ENCODE results near the gene OLFML2A. TPM values are rescaled to one million over a fixed set of nuclear protein-coding genes. Genes with fewer than 3 reads are reported as not detected.
A peak's percentile ranks its signal among the peaks of the same experiment; 100 is the strongest.

OLFML2A gene
- polyA plus RNA-seq, 12 donors, result 100 to 283 (median 150) TPM

DNA sequence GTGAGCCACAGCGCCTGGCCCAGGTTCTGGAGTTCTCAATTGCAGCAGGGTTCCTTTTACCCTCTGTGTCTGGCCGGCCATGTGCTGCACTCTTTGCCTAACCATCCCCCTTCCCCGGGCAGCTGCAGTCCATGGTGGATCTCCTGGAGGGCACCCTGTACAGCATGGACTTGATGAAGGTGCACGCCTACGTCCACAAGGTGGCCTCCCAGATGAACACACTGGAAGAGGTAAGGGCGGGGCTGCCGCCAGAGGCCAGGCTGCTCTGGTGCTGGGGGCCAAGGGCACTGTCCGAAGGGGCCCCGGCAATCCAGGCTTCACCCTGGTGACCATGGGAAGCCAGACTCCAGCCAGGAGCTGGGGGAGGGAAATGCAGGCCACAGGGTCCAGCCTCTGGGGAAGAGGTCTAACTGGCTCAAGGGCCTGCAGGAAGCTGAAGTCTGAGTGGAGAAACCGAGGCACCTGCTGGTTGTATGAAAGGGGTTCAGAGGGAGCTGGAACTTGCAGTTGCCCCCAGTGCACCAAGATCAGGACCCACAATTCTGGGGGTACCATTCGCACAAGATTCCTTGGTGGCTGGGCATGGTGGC, 18.1 kb downstream of the OLFML2A start:
- no peak for DNase-seq

DNA sequence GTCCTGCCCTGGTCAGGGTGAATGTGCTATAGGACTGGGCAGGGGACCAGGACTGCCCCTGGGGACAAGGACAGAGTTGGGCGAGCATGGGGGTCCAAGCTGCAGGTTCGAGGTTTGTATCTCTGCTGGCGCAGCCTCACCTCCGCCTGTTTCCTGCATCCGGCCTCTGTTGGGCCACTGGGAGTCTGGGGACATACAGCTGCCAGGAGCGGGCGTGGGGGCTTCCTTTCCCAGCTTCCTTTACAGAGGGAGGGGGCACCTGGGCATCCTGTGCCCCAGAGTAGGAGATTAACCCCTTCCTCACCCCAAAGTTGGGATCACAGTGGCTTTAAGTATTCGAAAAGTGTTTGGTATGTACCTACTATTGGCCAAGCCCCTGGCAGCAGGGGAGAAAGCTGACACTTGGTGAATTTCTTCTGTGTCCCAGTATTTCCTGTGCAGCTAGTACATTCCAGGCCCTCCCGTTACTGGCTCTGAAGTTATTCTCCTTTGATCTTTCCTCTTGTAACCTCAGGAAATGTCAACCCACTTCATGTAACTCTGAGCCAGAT, 19.0 kb downstream of the OLFML2A start:
- no peak for DNase-seq

DNA sequence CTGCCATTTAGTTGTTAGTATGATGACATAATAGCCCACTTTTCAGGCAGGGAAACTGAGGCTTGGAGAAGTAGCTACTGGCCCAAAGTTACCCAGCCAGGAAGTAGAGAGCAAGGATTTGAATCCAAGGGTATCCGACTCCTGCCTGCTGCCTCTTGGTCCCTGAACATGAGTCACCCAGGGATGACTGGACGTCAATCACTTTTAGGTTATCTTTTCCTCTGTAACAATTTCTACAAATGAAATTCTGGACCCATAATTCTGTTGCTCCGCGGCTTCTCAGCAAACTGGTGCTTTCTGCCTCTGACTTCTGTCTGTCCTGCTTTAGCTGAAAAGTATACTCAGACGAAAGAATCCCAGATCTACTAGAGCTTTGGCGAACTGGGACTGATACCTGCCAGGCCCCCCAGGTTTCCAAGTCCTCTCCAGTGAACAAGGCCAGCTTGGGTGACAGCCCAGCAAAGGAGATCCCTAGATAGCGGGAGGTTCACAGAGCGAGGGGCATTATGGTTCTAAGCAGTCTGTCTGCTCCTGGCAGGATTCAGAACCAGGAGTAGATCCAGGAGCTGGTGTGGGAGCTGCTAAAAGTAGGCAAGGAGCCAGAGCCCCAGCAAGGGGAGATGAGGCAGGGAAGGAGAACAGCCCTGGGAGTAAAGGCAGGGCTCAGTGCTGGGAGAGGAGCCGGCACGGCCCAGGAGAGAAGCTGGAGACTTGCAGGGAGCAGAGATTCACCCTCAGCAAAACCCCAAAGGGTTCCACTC, 20.6 kb downstream of the OLFML2A start:
- DNase-seq, result no peak

DNA sequence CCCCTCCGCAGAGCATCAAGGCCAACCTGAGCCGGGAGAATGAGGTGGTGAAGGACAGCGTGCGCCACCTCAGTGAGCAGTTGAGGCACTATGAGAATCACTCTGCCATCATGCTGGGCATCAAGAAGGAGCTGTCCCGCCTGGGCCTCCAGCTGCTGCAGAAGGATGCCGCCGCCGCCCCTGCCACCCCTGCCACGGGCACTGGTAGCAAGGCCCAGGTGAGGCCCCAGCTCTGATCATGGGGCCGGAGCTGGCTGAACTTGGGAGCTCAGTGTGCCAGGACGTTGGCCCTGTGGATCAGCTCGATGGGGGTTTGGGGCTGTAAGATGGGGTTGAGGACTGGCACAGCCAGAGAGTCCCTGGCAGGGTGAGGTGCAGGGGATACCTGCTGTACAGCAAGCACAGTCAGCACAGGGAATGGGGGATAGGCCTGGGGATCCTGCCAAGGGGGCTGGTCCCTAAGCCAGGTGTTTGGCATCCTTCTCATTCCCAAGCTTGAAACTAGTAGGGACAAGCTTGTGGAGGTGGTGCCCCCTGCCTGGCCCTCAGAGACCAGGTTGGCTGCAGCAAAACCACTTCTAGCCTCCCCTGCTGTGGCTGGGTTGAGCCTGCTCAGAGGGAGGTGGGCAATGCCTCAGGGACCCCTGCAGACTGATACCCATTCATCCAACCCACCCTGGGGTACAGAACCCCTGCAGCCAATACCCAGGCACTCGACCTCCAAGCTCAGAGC, 22.5 kb downstream of the OLFML2A start:
- DNase-seq, result no peak

DNA sequence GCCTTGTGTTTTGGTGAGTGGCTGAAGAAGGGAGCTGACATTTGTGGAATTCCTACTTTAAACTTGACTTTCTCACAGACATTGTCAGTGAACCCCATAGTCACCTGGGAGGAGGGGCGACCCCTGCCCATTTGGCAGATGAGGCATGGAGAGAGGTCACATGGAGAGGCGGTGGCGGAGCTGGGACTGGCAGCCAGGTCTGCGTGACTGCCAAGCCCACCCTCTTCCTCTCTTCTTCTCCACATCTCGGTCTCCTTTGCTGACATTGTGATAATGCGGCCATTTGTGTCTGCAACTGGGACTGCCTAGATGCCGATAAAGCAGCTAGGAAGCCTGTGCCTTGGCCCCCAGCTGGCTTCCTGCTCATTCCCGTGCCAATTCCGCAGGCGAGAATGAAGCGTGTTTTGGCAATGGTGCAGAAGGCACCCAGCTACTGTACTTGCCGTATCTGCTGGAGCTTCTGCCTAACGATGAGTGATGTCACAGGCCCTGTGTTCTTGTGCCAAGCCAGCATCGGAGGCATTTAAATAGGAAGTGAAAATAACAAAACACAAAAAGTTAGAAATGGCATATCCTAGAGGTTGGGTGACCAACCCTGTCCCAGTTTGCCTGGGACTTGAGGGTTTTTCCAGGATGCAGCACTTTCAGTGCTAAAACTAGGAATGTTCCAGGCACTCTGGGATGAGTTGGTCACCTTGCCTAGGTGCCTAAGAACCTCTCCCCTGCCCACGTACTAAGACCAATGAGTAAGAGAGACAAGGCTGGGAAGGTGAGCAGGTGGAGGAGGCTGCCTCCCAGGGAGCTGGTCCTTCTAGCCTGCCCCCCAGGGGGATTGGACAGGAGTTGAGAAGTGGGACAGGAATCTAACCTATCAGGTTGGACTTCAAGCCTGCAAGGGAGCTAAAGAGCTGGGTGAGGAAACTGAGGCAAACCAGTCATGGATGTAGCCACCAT, 23.6 kb downstream of the OLFML2A start:
- DNase-seq, result no peak

DNA sequence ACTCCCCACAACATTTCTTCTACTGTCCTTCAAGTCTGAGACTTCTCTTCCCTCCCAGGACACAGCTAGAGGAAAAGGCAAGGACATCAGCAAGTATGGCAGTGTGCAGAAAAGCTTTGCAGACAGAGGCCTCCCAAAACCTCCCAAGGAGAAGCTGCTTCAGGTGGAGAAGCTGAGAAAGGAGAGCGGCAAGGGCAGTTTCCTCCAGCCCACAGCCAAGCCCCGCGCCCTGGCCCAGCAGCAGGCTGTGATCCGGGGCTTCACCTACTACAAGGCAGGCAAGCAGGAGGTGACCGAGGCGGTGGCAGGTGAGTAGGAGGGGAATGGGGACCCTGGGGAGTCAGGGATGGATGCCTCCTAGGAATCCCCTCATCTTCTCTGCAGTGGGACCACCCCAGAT, 24.4 kb downstream of the OLFML2A start:
- no peak for DNase-seq

DNA sequence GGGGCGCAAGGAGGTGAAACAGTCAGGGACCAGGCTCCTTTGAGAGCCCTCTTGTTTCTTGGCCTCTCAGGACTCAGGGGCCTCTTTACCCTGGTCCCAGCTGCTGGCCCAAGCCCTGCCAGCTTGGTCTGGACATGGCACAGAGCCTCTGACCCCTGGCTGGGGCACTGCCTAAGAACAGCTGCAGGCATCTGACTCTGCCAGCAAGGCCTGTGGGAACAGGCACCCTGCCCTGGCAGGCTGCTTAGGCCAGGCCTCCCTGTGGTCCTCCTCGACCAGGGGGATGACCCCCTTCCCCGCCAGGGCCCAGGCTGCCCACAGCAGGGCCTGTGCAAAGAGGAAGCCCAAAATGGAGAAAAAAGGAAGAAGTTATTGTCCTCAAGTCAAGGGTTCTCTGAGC, 25.5 kb downstream of the OLFML2A start:
- DNase-seq, result no peak

DNA sequence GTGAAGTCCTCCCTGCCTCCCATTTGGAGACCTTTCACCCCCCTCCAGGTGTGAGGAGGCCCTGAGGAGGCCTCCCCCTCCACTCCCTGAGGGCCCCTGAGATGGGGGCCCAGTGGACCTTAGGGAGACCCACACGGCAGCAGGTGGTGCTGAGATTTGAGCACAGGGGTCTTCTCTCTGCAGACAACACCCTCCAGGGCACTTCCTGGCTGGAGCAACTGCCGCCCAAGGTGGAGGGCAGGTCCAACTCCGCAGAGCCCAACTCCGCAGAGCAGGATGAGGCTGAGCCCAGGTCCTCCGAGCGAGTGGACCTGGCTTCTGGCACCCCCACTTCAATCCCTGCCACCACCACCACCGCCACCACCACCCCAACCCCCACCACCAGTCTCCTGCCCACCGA, 27.0 kb downstream of the OLFML2A start:
- no peak for DNase-seq

DNA sequence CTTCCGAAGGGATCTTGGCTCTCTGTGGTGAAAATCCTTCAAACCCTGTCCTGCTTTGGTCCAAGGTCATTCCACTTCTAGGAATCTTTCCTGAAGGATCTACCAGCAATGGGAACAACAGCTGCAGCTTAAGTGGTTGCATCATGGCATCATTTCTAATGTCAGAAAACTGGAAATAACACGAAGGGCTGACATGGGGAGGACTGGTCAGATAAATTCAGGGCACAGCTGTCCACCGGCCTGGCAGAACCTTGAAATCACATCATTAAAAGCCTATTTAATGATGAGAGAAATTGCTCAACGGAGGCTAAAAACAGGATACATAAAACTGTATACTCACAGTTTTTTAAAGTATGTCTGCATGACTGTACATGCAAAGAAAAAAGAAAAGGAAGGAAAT, 28.3 kb downstream of the OLFML2A start:
- no peak for DNase-seq

DNA sequence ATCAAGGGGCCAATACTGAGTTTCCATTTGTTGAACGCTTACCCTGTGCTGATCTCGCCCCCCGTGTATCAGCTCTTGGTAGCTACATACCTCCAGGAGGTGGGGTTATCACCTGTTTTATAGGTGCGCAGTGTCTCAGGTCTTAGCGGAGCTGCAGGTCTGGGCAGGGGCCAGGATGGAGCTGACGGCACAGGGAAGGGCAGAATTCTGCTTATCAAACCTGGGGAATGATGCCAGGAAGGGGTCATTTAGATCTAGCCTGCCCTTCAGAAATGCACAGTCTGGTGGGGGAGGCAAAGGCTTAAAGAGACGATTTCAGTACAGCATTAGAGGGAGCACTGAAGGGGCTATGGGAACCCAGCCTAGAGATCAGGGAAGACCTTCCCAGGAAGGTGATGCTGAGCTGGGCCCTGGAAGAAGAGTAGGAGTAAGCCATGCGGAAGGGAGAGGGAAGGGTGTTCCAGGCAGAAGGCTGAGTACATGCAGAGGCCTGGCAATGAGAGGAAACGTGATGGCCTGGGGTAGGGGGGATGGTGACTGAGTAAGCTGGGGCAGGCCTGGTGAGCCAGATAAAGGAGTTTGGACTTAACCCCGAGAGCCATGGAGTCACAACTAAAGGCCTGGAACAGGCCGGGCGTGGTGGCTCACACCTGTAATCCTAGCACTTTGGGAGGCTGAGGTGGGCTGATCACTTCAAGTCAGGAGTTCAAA, 31.5 kb downstream of the OLFML2A start:
- DNase-seq, result no peak

DNA sequence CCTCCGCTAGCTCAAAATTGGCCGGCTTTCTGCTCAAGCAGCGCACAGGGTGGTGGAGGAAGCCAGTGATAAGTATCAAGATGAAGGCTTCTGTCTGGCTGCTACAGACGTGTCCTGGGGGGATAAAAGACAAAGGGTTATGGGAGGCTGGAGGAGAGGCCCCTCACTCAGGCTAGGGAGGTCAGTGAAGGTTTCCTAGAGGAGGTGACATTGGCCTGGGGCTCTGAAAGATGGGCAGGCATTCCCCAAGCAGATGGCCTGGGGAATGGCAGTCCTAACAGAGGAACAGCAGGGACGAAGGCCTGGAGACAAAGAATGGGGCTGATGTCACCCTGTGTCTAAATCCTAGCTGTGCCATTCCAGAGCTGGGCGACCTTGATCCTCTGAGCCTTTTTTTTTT, 32.3 kb downstream of the OLFML2A start:
- no peak for DNase-seq

DNA sequence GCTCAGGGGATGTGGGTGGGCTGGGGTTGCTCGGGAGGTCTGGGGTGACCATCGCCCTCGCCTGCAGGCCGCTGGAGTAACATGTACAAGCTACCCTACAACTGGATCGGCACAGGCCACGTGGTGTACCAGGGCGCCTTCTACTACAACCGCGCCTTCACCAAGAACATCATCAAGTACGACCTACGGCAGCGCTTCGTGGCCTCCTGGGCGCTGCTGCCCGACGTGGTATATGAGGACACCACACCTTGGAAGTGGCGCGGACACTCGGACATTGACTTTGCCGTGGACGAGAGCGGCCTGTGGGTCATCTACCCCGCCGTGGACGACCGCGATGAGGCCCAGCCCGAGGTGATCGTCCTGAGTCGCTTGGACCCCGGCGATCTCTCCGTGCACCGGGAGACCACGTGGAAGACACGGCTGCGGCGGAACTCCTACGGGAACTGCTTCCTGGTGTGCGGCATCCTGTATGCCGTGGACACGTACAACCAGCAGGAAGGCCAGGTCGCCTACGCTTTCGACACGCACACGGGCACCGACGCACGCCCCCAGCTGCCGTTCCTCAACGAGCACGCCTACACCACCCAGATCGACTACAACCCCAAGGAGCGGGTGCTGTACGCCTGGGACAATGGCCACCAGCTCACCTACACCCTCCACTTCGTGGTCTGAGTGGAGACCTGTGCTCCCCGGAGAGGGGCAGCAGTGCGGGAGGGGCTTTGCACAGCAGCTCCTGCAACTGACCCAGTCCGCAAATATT, 33.0 kb downstream of the OLFML2A start:
- no peak for DNase-seq

DNA sequence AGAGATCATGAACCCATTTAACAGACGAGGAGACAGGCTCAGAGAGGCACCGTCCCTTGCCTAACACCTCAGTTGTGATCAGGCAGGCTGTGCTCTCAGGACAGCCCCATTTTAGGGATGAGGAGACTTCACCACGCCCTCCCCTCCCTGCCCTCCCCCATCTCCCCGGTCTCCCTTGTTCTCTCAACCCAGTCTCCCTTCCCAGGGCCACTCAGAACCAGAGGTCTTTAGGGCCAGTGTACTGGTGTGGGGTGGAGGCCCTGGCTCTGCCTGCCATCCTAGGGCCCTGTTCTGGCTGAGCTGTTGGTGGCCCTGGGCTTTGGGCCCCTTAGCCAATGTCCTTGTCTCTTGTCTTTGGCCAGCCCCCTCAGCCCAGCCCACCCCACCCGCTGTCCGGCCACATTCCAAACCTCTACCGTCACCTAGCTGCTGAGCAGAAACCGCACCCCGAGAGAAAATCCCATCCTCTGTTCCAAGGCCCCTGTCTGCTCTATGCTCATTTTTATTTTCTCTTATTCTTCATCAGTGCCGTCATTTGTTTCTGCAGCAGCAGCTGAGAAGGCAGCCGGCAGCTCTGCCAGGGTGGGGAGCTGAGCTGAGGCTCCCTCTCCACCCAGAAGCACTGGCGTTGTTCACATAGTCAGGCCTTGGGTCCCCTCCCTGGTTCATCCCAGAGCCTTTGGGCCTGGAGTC, 33.9 kb downstream of the OLFML2A start:
- DNase-seq, result peak; percentile 84

DNA sequence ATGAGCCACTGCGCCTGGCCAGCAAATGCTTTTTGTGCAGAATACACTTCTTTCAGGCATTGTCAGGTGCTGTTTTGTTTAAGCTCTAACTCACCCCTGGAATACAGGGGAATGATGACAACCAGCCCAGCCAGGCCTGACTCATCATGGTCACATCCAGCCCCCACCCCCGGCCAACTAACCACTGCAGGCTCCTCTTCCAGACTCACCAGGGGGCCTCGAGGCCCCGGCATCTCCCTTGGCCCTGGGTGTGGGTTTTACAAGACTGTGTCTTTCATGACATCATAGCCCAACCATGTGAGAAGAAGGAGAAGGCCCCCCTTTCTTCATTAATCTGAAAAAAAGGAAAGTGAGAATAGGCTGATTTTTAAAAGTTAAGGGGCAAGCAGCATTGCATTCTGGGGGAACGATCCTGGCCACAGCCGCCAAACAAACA, 35.5 kb downstream of the OLFML2A start:
- peak; percentile 77 for DNase-seq

DNA sequence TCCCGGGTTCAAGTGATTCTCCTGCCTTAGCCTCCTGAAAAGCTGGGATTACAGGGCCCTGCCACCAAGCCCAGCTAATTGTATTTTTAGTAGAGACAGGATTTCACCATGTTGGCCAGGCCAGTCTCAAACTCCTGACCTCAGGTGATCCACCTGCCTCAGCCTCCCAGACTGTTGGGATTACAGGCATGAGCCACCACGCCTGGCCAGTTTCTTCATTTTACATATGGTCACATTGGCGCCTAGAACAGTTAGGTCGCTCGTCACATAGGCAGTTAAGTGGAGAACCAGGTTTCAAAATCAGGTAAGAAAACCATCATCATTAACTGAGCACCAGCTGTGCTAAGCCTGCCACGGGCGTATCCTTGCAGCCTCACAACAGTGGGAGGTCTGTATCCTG, 36.1 kb downstream of the OLFML2A start:
- no peak for DNase-seq

DNA sequence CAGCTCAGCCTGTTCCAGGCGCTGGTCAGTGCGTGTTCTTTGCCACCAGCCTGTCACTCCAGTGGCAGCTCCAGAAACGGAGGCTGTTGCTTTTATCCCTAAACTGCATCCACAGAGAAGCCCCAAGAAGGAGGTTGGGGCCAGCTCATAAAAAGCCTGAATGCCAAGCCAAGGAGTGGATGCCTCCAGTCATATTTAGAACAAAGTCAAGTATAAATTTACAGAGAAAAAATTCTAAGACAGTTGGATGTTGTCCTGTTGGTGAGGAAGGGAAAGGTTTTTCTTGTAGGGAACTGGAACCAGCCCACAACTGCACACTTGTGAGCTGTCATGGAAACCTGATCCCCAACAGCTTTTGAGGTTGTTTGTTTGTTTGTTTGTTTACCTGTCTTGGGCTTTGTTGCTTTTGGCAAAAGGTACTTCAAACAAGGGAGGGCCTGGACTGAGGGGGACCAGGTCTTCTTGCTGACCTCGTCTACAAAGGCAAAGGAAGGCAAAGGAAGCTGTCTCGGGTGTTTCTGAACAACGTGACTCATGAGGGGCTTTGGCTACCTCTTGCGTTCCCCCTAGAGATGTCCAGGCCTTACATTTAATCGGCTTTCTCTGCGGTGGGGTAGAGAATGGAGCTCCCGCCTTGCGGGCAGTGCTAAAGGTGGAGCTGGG, 36.7 kb downstream of the OLFML2A start:
- no peak for DNase-seq

DNA sequence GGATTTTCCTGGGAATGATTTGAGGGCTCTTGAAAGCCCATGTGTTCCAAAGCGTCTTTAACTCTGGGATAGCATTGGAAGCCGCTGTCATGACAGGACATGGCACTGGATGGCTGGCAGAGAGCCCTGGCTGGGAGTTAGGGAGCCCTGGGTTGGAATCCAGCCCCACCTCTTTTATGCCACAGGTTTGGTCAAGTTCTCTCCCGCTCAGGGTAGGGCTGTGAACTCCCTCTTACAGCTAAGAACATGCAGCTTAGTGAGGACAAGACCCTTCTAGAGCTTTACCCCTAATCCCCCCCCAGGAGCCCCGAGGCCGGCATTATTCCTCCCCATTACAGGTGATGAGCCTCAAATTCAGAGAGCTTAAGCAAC, 37.2 kb downstream of the OLFML2A start:
- DNase-seq, result no peak

DNA sequence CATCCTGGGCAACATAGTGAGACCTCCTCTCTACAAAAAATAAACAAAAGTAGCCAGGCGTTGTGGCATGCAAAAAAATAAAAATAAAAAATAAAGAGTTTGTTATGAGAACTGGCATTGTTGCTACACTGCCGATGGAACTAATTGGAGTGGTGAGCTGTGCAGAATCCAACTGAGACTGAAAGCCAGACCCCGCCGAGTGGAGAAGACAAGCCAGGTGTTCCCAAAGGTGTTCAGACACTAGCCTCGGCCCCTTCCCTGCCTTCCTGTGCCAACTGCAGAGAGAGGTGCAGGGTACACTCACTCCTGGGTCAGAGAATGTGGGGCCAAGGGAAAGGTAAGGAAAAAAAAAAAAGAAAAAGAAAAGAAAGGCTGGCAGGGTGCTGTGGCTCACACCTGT, 38.7 kb downstream of the OLFML2A start:
- DNase-seq, result no peak
